Nephron (organoid): ENCODE results near the gene SPTBN5.
A peak's percentile ranks its signal among the peaks of the same experiment; 100 is the strongest.

Experiments used
- H3K27ac Mint-ChIP-seq, 3 experiments: 2 replicates each; pipeline ENCODE4 v1.8.0; 2020; ENCODE audit warnings: mixed read lengths in 3 of 3, mild to moderate bottlenecking in 2 of 3, moderate library complexity in 1 of 3
- H3K27me3 Mint-ChIP-seq: 2 replicates; pipeline ENCODE4 v1.8.0; 2021; ENCODE audit warnings: low read depth, mild to moderate bottlenecking, moderate library complexity, mixed read lengths
- H3K36me3 Mint-ChIP-seq: 2 replicates; pipeline ENCODE4 v1.8.0; 2020; ENCODE audit warnings: low read depth, mixed read lengths
- H3K4me1 Mint-ChIP-seq: 2 replicates; pipeline ENCODE4 v1.8.0; 2020; ENCODE audit warnings: mixed read lengths
- H3K4me3 Mint-ChIP-seq, 3 experiments: 2 replicates each; pipeline ENCODE4 v1.8.0; 2020; ENCODE audit warnings: mild to moderate bottlenecking in 3 of 3, mixed read lengths in 3 of 3, moderate library complexity in 2 of 3
- H3K9me3 Mint-ChIP-seq: 2 replicates; pipeline ENCODE4 v1.8.0; 2020; ENCODE audit warnings: mixed read lengths
- TF ChIP-seq, protein P1 (sequence below), 3 experiments: fragments of 200-600 bp; sonication (generic); IDR thresholded peaks; one replicate each; pipeline ENCODE4 v1.5.0; 2021; ENCODE audit warnings: antibody characterized with exemption in 3 of 3; ENCODE audit not compliant: unreplicated experiment in 3 of 3

The SPTBN5 gene

DNA sequence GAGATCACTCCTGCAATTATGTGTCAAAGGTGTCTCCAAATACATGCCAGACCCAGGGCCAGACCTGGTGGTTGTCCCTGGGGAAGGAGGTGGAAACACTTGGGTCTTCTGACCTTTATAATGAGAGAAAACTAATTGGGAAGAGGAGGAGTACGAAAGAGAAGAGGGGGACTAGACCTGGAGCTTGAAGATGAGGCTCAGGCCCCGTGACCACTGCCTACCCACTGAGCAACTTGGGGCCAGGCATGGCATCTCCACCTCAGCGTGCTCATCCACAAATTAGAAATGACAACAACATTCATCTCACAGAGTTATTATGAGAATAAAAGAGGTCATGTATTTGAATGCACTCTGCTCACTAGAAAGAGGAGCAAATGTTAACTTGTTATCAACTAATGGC lies 19.4 kb upstream of the SPTBN5 start:
- TF ChIP-seq, protein P1, sequence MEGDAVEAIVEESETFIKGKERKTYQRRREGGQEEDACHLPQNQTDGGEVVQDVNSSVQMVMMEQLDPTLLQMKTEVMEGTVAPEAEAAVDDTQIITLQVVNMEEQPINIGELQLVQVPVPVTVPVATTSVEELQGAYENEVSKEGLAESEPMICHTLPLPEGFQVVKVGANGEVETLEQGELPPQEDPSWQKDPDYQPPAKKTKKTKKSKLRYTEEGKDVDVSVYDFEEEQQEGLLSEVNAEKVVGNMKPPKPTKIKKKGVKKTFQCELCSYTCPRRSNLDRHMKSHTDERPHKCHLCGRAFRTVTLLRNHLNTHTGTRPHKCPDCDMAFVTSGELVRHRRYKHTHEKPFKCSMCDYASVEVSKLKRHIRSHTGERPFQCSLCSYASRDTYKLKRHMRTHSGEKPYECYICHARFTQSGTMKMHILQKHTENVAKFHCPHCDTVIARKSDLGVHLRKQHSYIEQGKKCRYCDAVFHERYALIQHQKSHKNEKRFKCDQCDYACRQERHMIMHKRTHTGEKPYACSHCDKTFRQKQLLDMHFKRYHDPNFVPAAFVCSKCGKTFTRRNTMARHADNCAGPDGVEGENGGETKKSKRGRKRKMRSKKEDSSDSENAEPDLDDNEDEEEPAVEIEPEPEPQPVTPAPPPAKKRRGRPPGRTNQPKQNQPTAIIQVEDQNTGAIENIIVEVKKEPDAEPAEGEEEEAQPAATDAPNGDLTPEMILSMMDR (IDR thresholded peaks at IDR 0.05; ENCODE audit: unreplicated experiment in 3 of 3) = no peak
- Mint-ChIP-seq H3K27ac (no peak overlapping the region), H3K9me3 (no peaks in the 10 kb centered on the region), H3K36me3 (peaks cover 7% of the 10 kb centered on the region), H3K27me3 (no peaks in the 10 kb centered on the region), H3K4me3 (no peak overlapping the region), H3K4me1 (peaks cover 58% of the 10 kb centered on the region)

DNA sequence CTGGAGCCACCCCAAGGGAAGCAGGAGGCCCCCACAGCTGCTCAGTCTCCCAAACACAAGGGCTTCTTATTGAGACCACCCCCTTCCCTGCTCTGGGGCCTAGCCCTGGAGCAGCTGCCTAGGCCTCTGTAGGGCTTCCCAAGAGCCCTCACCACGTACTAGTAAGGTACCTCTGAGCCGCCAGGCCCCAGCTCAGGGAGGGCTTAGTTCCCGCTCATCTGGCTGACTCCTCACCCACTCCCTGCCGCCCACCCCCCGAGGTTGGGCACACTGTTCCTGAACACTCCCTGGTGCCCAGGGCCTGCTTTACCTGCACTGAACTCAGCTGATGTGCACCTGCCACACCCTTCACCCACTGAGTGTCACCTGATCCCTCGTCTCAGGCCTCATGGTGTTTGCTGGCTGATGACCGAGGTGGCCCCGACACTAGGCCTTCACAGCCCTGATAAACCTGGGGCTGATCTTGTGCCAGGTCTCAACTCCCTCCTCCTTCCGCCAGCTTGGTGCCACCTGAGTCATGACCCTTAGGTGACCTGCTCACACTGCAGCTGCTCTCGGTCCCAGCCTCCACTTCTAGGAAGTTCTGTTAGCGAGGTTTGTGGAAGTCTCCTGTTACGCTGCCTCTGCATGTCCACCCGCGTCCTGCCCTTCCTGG lies 18.0 kb upstream of the SPTBN5 start:
- Mint-ChIP-seq H3K27me3 (no peaks in the 10 kb centered on the region), H3K4me3 (no peak overlapping the region), H3K9me3 (no peaks in the 10 kb centered on the region), H3K27ac (peak overlapping the region in 1 of 3 experiments; percentile 63), H3K36me3 (peaks cover 8% of the 10 kb centered on the region), H3K4me1 (peaks cover 48% of the 10 kb centered on the region)
- TF ChIP-seq, protein P1 (IDR thresholded peaks at IDR 0.05; ENCODE audit: unreplicated experiment in 3 of 3) = no peak

DNA sequence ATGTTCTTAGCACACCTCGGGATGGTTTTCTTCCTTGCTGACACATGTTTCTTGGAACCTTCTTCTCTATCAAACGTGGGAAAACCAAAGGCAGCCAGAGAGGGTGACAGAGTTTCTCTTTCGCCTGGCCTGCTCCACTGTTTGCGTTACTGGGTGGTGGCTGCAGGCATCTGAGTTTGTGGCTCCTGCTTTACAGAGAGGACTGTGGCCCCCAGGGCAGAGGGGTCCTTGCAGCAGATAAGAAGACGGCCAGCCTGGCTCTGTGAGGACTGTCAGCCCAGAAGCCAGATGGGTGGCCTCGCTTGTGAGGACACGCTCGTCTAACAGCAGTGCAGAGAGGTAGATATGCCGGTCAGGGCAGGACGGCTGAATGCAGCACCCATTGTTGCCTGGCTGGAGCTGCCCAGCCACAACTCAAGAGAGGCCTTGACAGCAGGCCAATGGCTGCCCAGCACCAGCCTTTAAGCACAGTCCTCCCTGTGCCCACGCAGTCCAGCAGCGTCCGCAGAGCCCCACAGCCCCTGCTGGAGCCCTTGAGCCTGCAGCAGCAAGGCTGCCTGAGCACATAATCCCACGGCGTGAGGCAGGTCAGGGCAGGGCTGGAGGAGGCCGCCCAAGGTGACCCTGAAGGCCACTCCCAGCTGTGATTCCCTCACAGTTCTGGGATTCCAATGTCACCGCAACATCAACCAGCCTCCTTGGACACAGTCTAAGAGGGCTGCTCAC lies 15.0 kb upstream of the SPTBN5 start:
- Mint-ChIP-seq H3K27me3 (no peaks in the 10 kb centered on the region), H3K27ac (no peak overlapping the region), H3K9me3 (no peaks in the 10 kb centered on the region), H3K4me3 (no peak overlapping the region), H3K4me1 (peaks cover 48% of the 10 kb centered on the region), H3K36me3 (peaks cover 8% of the 10 kb centered on the region)
- TF ChIP-seq, protein P1 (IDR thresholded peaks at IDR 0.05; ENCODE audit: unreplicated experiment in 3 of 3) = no peak

DNA sequence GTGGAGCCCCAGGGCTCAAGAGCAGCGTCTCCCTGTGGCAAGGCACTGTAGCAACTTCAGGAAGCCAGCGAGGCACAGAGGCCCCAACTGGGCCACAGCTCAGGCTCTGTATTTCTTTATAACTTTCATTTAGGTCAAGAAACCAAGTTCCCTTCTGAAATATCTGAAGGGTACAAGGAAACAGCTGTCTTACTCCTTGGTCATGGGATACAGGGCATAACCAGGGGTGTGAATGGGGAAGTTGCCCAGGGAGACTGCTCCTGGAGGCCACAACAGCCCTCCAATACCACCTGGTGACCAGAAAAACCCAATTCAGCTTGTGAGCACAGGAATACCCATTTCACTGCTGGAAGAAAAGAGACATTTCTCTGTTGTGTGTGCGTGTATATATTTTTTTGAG lies 13.3 kb upstream of the SPTBN5 start:
- Mint-ChIP-seq H3K27ac (no peak overlapping the region), H3K4me3 (no peak overlapping the region)
- TF ChIP-seq, protein P1 (IDR thresholded peaks at IDR 0.05; ENCODE audit: unreplicated experiment in 3 of 3) = no peak

DNA sequence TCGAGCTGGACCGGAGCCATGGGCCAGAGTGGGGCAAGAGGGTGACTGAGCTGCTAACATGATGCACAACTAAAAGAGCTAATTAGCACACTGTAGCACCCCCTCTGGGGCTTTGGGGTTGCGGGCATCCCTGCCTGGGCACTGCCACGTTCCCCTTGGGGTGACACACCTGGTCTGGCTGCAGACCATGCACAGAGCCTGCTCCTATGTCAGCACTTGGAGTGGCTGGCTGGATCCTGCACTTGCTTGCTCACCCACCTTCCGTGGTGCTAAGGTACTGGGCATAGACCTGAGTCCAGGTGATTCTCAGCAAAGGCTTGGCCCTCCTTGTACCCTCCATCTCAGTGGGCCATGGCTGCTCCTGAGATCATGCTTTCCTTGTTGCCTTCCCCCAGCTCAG lies 12.8 kb upstream of the SPTBN5 start:
- no peak overlapping the region for H3K27ac Mint-ChIP-seq
- H3K4me3 Mint-ChIP-seq = no peak overlapping the region
- TF ChIP-seq, protein P1 (IDR thresholded peaks at IDR 0.05; ENCODE audit: unreplicated experiment in 3 of 3) = no peak
- H3K9me3 Mint-ChIP-seq = no peaks in the 10 kb centered on the region
- H3K4me1 Mint-ChIP-seq = peaks cover 37% of the 10 kb centered on the region
- H3K27me3 Mint-ChIP-seq = no peaks in the 10 kb centered on the region
- H3K36me3 Mint-ChIP-seq = peaks cover 8% of the 10 kb centered on the region

More for the DNA sequence above, 13.3 kb upstream of the SPTBN5 start:
- Mint-ChIP-seq H3K4me1 (peaks cover 38% of the 10 kb centered on the region), H3K9me3 (no peaks in the 10 kb centered on the region), H3K27me3 (no peaks in the 10 kb centered on the region), H3K36me3 (peaks cover 8% of the 10 kb centered on the region)
